ENCODE results near the gene HMGB4. TPM values are rescaled to one million over a fixed set of nuclear protein-coding genes. Genes with fewer than 3 reads are reported as not detected.

Gene HMGB4
- total RNA-seq, 1 donor from 2014 or later: 0.72 TPM

DNA sequence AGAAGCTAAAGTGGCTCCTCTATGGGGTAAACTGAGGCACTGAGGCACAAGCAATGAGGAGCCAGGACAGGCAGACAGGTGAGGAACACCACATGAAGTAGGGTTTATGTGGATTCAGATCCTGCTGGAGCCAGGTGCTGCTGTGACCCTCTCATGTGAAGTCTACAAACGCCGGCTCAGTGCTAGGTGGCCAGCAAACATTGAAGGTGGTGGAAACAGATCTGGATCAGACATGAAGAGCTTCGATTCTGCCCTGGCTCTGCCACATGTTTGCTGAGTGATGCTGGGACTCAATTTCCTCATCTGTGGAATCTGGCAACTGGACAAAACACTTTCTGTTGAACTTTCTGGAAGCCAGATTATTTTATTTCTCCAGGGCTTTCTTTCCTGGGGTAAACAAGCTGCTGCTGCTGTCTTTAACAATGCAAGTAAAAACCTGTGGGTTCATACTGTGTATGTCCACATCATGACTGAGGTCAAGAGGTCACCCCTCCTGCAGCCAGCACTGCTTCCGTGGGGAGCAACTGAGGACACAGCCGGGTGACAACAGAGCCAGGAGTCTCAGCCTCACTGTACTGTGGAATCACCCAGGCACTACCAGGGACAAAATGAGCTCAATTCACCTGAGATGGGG, 33.3 kb downstream of the HMGB4 start:
- no peak for DNase-seq (ENCODE audit: low spot score)

DNA sequence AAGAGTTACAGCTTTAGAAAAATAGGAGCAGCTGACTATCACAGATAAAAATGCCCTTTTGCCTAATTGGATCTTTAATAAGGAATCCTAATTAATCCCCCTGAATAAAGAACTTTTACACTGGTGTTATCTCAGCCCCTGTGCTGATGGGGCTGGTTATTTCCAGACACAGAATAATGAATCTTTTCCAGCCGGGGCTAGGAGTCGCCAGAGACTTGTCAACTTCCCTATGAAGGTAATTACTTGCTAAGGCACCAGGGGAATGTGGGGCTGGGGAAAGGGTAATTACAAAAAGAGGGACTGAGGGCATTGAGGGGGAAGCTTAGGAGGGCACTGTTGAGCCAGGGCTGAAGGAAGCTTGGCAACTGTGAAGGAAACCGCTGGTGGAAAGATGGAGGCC, 34.5 kb downstream of the HMGB4 start:
- no peak for DNase-seq (ENCODE audit: low spot score)

DNA sequence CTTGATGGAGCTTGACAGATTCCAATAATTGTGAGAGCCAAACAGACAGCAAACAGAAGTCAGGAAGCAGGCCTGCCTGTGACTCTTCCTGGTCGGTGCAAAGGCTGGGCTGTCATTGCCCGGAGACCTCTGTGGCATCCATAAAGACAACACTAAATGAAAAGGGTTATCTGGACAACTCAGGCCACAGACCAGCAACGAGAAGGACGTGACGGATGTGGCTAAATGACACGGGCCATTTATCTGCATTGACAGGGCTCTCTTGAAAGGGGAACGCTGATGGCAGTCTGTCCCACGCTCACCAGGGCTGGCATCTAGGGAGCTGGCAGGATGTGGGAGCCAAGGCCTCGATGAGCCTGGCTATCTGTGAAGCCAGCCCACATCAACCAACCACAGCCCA, 35.0 kb downstream of the HMGB4 start:
- DNase-seq (ENCODE audit: low spot score): no peak

DNA sequence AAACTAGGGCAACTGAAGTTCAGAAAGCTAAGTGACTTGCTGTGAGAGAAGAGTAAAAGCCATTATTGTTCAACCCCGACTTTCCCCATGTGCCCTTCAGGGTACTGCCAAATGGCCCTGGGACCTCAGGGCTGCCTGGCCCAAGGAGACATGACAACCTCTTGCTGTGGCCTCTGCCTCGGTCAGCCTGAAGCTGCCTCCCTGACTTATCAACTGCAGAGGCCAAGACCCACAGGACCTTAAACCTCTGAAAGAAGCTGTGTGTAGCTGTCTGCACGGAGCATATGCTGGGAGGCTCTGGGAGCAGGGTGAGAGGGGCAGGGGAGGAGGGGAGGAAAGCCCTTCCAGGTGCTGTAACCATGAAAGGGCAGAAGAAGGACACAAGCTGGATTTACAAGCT, 35.9 kb downstream of the HMGB4 start:
- no peak for DNase-seq (ENCODE audit: low spot score)

DNA sequence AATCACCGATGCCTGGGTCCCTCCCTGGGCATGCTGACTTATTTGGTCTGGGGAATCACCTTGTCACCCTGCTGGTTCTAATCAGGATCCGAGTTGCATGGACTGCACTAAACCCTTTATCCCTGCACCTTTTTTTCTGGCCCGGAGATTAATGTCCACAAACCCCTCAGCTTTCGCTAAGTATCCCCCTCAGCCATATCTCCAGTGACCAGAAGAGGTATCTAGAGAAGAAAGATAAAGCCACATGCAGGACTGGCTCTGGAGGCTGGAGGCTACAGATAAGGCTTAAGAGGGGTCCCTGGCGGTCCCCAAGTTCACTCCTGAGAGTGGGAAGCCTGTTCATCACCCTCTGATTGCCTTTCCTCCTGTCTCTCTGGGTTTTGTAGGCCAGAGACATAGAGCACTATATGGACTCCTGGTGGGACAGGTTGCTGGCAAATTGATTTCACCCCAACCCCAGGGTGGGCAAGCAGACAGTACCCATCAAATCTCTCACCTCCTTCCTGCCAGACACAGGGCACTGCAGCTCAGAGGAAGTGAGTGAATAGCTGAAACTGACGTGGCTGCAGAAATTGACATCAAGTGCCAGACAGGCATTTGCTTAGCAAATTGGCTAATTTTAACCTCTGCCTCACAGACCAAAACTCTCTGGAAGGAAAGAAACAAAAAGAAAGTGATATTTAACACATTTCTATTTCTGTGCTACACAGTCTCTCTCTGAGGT, 38.8 kb downstream of the HMGB4 start:
- DNase-seq (ENCODE audit: low spot score): no peak

DNA sequence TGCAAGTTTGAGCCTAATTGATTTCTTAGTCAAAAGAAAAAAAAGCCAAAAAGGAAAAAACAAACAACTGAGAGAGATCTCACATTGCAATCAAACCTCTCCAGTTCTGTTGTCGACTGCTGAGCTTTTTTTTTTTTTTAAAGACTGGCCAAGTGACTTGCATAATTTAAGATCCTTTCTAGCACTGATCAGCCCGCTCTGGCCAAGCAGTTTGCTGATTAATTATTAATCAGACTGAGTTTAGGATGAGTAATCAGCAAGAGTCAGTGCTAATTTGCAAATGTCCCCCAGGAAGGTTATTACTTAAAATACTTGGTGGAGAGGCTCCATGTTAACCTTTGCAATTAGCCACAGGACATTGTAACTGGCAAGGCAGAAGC, 39.3 kb downstream of the HMGB4 start:
- no peak for DNase-seq (ENCODE audit: low spot score)

DNA sequence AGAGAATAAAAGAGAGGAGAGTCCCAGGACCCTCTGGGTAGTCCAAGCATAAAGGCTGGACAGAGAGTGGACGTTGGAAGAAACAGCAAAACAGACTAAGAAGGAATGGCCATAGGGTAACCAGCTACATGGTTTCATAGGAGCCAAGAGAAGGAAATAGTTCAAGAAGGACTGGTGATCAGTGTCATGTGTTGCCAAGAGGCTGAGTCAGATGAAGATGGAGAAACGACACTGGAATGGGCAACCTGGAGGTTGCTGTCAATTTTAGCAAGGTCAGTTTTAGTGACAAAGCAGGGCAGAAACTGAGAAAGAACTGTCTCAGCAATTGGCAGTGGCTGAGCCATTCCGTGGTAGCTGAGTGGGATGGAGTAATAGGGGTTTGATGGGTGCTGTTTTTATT, 41.4 kb downstream of the HMGB4 start:
- no peak for DNase-seq (ENCODE audit: low spot score)

DNA sequence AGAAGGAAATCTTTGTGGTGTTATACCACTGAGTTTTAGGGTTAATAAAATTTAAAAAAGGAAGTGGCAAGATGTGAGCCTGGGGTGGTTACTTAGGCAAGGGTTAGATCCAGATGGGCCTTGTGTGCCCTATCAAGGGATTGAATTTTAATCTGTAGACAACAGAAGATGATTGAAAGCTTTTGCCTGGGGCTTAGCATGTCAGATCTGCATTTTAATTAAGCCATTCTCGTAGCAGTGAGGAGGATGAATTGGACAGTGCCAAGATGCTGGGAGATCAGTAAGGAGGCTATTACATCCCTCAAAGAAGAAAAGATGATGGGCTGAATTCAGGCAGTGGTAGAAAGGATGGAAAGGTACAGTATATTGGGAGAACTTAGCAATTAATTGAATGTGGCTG, 42.3 kb downstream of the HMGB4 start:
- DNase-seq (ENCODE audit: low spot score): no peak

DNA sequence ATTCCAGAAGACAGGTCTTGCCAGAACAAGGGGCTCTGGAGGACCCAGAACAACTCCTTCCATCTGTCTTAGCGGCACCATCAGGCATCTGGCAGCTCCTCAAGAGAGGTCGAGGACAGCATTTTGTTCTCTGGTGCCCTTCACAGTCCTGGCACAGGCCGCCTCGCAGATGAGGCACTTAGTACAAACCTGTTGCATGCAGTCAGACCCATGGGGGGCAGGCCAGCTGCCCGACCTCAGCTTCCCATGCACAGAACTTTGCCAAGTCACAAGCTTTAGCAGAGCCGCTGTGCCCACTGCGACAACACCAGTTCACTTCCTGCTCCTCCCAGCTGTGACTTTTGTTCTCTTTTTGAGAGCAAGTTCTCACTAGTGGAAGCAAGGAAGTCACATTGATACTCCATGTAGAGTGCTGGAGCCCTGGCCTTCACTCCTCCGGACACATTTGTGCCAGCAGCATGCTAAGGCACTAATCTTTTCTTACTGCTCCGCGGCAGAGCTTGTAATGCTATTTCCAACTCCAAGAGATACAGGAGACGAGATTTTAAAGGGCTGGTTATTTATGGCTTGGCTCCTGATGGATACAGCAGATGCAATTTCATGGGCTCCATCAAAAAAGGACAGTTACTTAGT, 44.6 kb downstream of the HMGB4 start:
- DNase-seq (ENCODE audit: low spot score): no peak

Data from umbilical cord (tissue), 2 donors.